ENCODE measurements around the gene XCL1.

The XCL1 gene

DNA sequence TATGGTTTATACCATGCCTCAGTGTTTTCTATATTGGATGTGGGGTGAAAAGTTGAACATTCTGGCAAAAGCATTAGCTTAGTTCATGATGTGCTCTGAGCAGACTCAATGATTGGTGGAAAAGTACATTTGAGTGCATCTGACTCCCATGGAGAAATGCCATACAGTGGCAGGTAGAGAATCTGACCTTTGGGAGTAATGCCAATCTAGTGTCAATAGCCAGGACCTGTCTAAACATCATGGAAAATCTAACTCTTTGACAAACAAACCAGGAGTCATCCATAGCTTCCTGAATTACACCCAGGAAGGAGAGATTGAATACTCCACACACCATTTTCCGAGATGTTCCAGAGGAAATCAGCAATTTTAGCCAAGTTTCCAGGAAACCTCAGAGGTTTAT lies 51.0 kb downstream of the XCL1 start:
- H3K4ac ChIP-seq (ENCODE audit: low read depth, low read length), result no peak overlapping the region
- peak overlapping the region; percentile 33 for H4K91ac ChIP-seq (ENCODE audit: low read depth, low read length)
- H3K23ac ChIP-seq (ENCODE audit: low read length), result no peak overlapping the region
- H3K27ac ChIP-seq (ENCODE audit: low read depth, low read length), result no peak overlapping the region
- H2AFZ ChIP-seq (ENCODE audit: insufficient read depth, low read length, poor library complexity), result no peak overlapping the region
- no peaks in the 10 kb centered on the region for H3K79me2 ChIP-seq (ENCODE audit: control insufficient read depth, insufficient read depth, low read length, poor library complexity)
- no peak overlapping the region for H3K14ac ChIP-seq (ENCODE audit: low read length)
- peak overlapping the region; percentile 35 for H2BK120ac ChIP-seq (ENCODE audit: insufficient read depth, low read length, poor library complexity)
- WGBS (ENCODE audit: extremely low coverage, insufficient coverage, insufficient read length), result no CpG with 5 or more reads among the region's 1 CpG
- H3K9ac ChIP-seq (ENCODE audit: low read length), result no peak overlapping the region
- peaks cover 4 to 9% of the 10 kb centered on the region in 2 experiments for H3K4me1 ChIP-seq (ENCODE audit: control insufficient read depth in 1 of 2, insufficient read depth in 2 of 2, low read length in 2 of 2)
- DNase-seq, result no peak
- H3K4me3 ChIP-seq (ENCODE audit: low read depth, low read length), result no peak overlapping the region
- peak overlapping the region; percentile 69 for H2BK12ac ChIP-seq (ENCODE audit: low read length)
- H4K12ac ChIP-seq (ENCODE audit: low read depth, low read length), result no peak overlapping the region
- peaks cover 24% of the 10 kb centered on the region for H3K79me1 ChIP-seq (ENCODE audit: low read length)
- no peaks in the 10 kb centered on the region for H3K9me3 ChIP-seq (ENCODE audit: insufficient read depth, low read depth, low read length)
- peak overlapping the region; percentile 72 for H2AK5ac ChIP-seq (ENCODE audit: low read length)
- no peak overlapping the region for H3K18ac ChIP-seq (ENCODE audit: low read length)
- H3K36me3 ChIP-seq (ENCODE audit: control insufficient read depth in 1 of 2, insufficient read depth in 2 of 2, low read length in 2 of 2), result no peaks in the 10 kb centered on the region
- H4K8ac ChIP-seq (ENCODE audit: low read depth, low read length), result no peak overlapping the region
- no peak overlapping the region for H2BK5ac ChIP-seq (ENCODE audit: low read depth, low read length, poor library complexity)
- H3K4me2 ChIP-seq (ENCODE audit: low read length), result no peak overlapping the region
- no peaks in the 10 kb centered on the region for H3K27me3 ChIP-seq (ENCODE audit: insufficient read depth, low read length)

DNA sequence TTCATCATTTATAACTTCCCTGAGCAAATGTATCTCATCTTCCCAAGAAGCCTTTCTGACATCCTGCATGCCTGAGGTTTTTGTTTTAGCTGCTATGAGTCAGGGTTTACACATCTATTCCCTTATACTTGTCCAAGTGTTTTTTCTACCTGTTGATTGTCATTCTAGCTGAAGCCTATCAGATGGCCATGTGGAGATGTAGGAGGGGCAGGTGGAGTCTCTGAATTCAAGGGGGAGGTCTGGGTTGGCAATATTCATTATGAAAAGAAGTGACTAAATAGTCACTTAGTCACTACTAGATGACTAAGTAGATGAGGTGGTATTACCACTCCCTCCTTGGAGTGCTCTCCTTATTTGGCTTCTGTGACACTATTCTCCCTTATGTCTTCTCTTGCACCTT lies 52.4 kb downstream of the XCL1 start:
- Histone ChIP-seq H3K4ac (ENCODE audit: low read depth, low read length) (no peak overlapping the region), H3K79me1 (ENCODE audit: low read length) (peaks cover 21% of the 10 kb centered on the region), H3K18ac (ENCODE audit: low read length) (no peak overlapping the region), H3K27me3 (ENCODE audit: insufficient read depth, low read length) (no peaks in the 10 kb centered on the region), H3K4me1 (ENCODE audit: control insufficient read depth in 1 of 2, insufficient read depth in 2 of 2, low read length in 2 of 2) (peaks cover 4 to 9% of the 10 kb centered on the region in 2 experiments), H3K27ac (ENCODE audit: low read depth, low read length) (no peak overlapping the region), H3K4me2 (ENCODE audit: low read length) (no peak overlapping the region), H3K23ac (ENCODE audit: low read length) (no peak overlapping the region), H2AK5ac (ENCODE audit: low read length) (no peak overlapping the region), H4K91ac (ENCODE audit: low read depth, low read length) (no peak overlapping the region), H3K79me2 (ENCODE audit: control insufficient read depth, insufficient read depth, low read length, poor library complexity) (no peaks in the 10 kb centered on the region), H4K12ac (ENCODE audit: low read depth, low read length) (no peak overlapping the region), H3K9me3 (ENCODE audit: insufficient read depth, low read depth, low read length) (no peaks in the 10 kb centered on the region), H3K36me3 (ENCODE audit: control insufficient read depth in 1 of 2, insufficient read depth in 2 of 2, low read length in 2 of 2) (no peaks in the 10 kb centered on the region), H2BK12ac (ENCODE audit: low read length) (no peak overlapping the region), H3K14ac (ENCODE audit: low read length) (no peak overlapping the region), H2BK5ac (ENCODE audit: low read depth, low read length, poor library complexity) (no peak overlapping the region), H2AFZ (ENCODE audit: insufficient read depth, low read length, poor library complexity) (no peak overlapping the region), H3K9ac (ENCODE audit: low read length) (no peak overlapping the region), H2BK120ac (ENCODE audit: insufficient read depth, low read length, poor library complexity) (no peak overlapping the region), H4K8ac (ENCODE audit: low read depth, low read length) (no peak overlapping the region), H3K4me3 (ENCODE audit: low read depth, low read length) (no peak overlapping the region)
- peak in 1 of 2 donors; percentile 22 for DNase-seq

DNA sequence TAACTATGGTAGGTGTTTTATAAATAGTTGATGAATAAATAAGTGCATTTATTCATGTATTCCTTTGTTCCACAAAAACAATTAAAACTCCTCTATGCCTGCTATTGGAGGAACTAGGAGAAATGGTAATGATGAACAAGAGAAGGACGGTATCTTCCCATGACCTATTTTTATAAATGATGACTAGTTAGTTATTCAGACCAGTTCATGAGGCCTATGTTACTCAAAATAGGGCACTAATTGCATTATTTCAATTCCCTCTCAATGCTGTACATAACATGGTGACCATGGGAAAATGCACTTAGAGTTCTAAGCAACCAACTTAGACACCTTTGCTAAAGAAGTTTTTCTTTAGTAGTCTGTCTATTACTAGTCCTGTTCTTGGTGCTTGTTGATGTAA lies 53.1 kb downstream of the XCL1 start:
- Histone ChIP-seq H2AFZ (ENCODE audit: insufficient read depth, low read length, poor library complexity) (no peak overlapping the region), H2BK12ac (ENCODE audit: low read length) (no peak overlapping the region), H3K9me3 (ENCODE audit: insufficient read depth, low read depth, low read length) (no peaks in the 10 kb centered on the region), H2BK120ac (ENCODE audit: insufficient read depth, low read length, poor library complexity) (no peak overlapping the region), H3K79me2 (ENCODE audit: control insufficient read depth, insufficient read depth, low read length, poor library complexity) (no peaks in the 10 kb centered on the region), H3K79me1 (ENCODE audit: low read length) (peaks cover 16% of the 10 kb centered on the region), H3K4me1 (ENCODE audit: control insufficient read depth in 1 of 2, insufficient read depth in 2 of 2, low read length in 2 of 2) (peaks cover 4 to 9% of the 10 kb centered on the region in 2 experiments), H3K14ac (ENCODE audit: low read length) (no peak overlapping the region), H3K36me3 (ENCODE audit: control insufficient read depth in 1 of 2, insufficient read depth in 2 of 2, low read length in 2 of 2) (no peaks in the 10 kb centered on the region), H3K27me3 (ENCODE audit: insufficient read depth, low read length) (no peaks in the 10 kb centered on the region), H3K4me2 (ENCODE audit: low read length) (no peak overlapping the region), H3K9ac (ENCODE audit: low read length) (no peak overlapping the region), H3K4ac (ENCODE audit: low read depth, low read length) (no peak overlapping the region), H4K91ac (ENCODE audit: low read depth, low read length) (no peak overlapping the region), H3K23ac (ENCODE audit: low read length) (no peak overlapping the region), H2AK5ac (ENCODE audit: low read length) (no peak overlapping the region), H3K27ac (ENCODE audit: low read depth, low read length) (no peak overlapping the region), H3K18ac (ENCODE audit: low read length) (no peak overlapping the region), H3K4me3 (ENCODE audit: low read depth, low read length) (no peak overlapping the region), H4K12ac (ENCODE audit: low read depth, low read length) (no peak overlapping the region), H4K8ac (ENCODE audit: low read depth, low read length) (no peak overlapping the region), H2BK5ac (ENCODE audit: low read depth, low read length, poor library complexity) (no peak overlapping the region)
- no CpG with 5 or more reads among the region's 1 CpG for WGBS (ENCODE audit: extremely low coverage, insufficient coverage, insufficient read length)
- no peak for DNase-seq

Data from trophoblast cell (in vitro differentiated cells and primary cell).